Stimulated activated naive CD8-positive, alpha-beta T cell treated with anti-CD3 and anti-CD28 coated beads, Interleukin-15, Interleukin-2, amounts not matched to agents 100 U/mL and 50 U/mL, for 24 hours (primary cell): Measurements from ENCODE around the gene CMIP.

ENCODE experiments used
- ATAC-seq: fragments of 150-1000 bp; cut with Tn5 transposase; one replicate; pipeline ENCODE4 v1.10.0; 2021
- DNase-seq: peaks from one replicate; pipeline ENCODE4 v3.0.0; 2021

Gene CMIP

GRCh38 chr16:81462683-81463082, 18.1 kb downstream of the CMIP start:
- ATAC-seq (no peak), DNase-seq (no peak)

GRCh38 chr16:81463296-81463890, 18.8 kb downstream of the CMIP start:
- ATAC-seq (no peak), DNase-seq (no peak)

GRCh38 chr16:81464279-81464678, 19.7 kb downstream of the CMIP start:
- no peak for ATAC-seq
- DNase-seq = no peak

GRCh38 chr16:81465375-81465943, 20.9 kb downstream of the CMIP start:
- no peak for ATAC-seq
- no peak for DNase-seq

- ATAC-seq (no peak), DNase-seq (no peak)
These were observed 21.9 kb downstream of the CMIP start for GRCh38 chr16:81466356-81466980.

GRCh38 chr16:81467072-81467471, 22.5 kb downstream of the CMIP start:
- DNase-seq (no peak), ATAC-seq (no peak)

- DNase-seq = no peak
- ATAC-seq = no peak
These were observed 23.2 kb downstream of the CMIP start for GRCh38 chr16:81467815-81468214.

- ATAC-seq = no peak
- no peak for DNase-seq
These were observed 23.8 kb downstream of the CMIP start for GRCh38 chr16:81468269-81468902.

GRCh38 chr16:81469183-81469677, 24.6 kb downstream of the CMIP start:
- ATAC-seq = peak; percentile 14

GRCh38 chr16:81469710-81470535, 25.3 kb downstream of the CMIP start:
- DNase-seq (no peak), ATAC-seq (peak; percentile 78)

More at GRCh38 chr16:81469183-81469677, 24.6 kb downstream of the CMIP start:
- no peak for DNase-seq

GRCh38 chr16:81470796-81471636, 26.4 kb downstream of the CMIP start:
- no peak for DNase-seq
- no peak for ATAC-seq

- ATAC-seq (no peak), DNase-seq (no peak)
These were observed 27.3 kb downstream of the CMIP start for GRCh38 chr16:81471882-81472281.

- ATAC-seq (no peak), DNase-seq (no peak)
These were observed 27.8 kb downstream of the CMIP start for GRCh38 chr16:81472391-81472790.

- DNase-seq (no peak), ATAC-seq (no peak)
These were observed 28.5 kb downstream of the CMIP start for GRCh38 chr16:81473066-81473488.

- no peak for ATAC-seq
- DNase-seq = no peak
These were observed 28.9 kb downstream of the CMIP start for GRCh38 chr16:81473558-81473957.

GRCh38 chr16:81473969-81474959, 29.7 kb downstream of the CMIP start:
- no peak for ATAC-seq

GRCh38 chr16:81477697-81478693, 33.4 kb downstream of the CMIP start:
- ATAC-seq = no peak
- no peak for DNase-seq

More at GRCh38 chr16:81473969-81474959, 29.7 kb downstream of the CMIP start:
- no peak for DNase-seq

GRCh38 chr16:81478876-81479511, 34.4 kb downstream of the CMIP start:
- ATAC-seq = no peak
- peak; percentile 35 for DNase-seq
